Ramos (cell line): ENCODE data around the gene BIVM.

ENCODE experiments used
- in situ Hi-C: fragments of 300-500 bp; cut with MboI; formaldehyde crosslinking; loops from one replicate; pipeline ENCODE4 v1.14.3; 2022; ENCODE audit warnings: low sequenced_read_pairs; ENCODE audit not compliant: unreplicated experiment

Gene BIVM

GRCh38 chr13:102838273-102838672 lies 39.4 kb downstream of the BIVM start:
- in situ Hi-C loops = no loop called here

GRCh38 chr13:102838982-102839381 lies 40.1 kb downstream of the BIVM start:
- in situ Hi-C loops = no loop called here

GRCh38 chr13:102839462-102839861 lies 40.5 kb downstream of the BIVM start:
- in situ Hi-C loops = no loop called here

GRCh38 chr13:102845289-102845629 lies 46.3 kb downstream of the BIVM start:
- in situ Hi-C loops = loop anchor here (10.0 kb wide), 1 partner anchor 260 kb away; no protein-coding TSS in a partner anchor

GRCh38 chr13:102845630-102846260 lies 46.8 kb downstream of the BIVM start, which contains the start of gene ERCC5:
Gene ERCC5 (plus strand): TSS chr13:102846032. CDS start chr13:102846267, 235 bp downstream.
- in situ Hi-C loops = loop anchor here (10.0 kb wide), 1 partner anchor 261 kb away; no protein-coding TSS in a partner anchor

GRCh38 chr13:102846261-102847015 lies 47.5 kb downstream of the BIVM start:
- in situ Hi-C loops = loop anchor here (10.0 kb wide), 1 partner anchor 262 kb away; no protein-coding TSS in a partner anchor

GRCh38 chr13:102847272-102848234 lies 48.6 kb downstream of the BIVM start:
- in situ Hi-C loops = loop anchor here (10.0 kb wide), 1 partner anchor 263 kb away; no protein-coding TSS in a partner anchor

GRCh38 chr13:102848956-102849355 lies 50.0 kb downstream of the BIVM start:
- in situ Hi-C loops = loop anchor here (10.0 kb wide), 1 partner anchor 264 kb away; no protein-coding TSS in a partner anchor

- in situ Hi-C loops = no loop called here
Measured at GRCh38 chr13:102852556-102852955, 53.6 kb downstream of the BIVM start.

GRCh38 chr13:102854675-102855074 lies 55.8 kb downstream of the BIVM start:
- in situ Hi-C loops = no loop called here

- in situ Hi-C loops = no loop called here
Measured at GRCh38 chr13:102856557-102856956, 57.6 kb downstream of the BIVM start.

GRCh38 chr13:102862624-102863210 lies 63.8 kb downstream of the BIVM start:
- in situ Hi-C loops = no loop called here

- in situ Hi-C loops = no loop called here
Measured at GRCh38 chr13:102863590-102863989, 64.7 kb downstream of the BIVM start.

- in situ Hi-C loops = no loop called here
Measured at GRCh38 chr13:102868366-102868936, 69.5 kb downstream of the BIVM start.

- in situ Hi-C loops = no loop called here
Measured at GRCh38 chr13:102869948-102870676, 71.2 kb downstream of the BIVM start.

GRCh38 chr13:102870677-102871415 lies 71.9 kb downstream of the BIVM start:
- in situ Hi-C loops = no loop called here

- in situ Hi-C loops = no loop called here
Measured at GRCh38 chr13:102872131-102872530, 73.2 kb downstream of the BIVM start.

- in situ Hi-C loops = no loop called here
Measured at GRCh38 chr13:102872531-102872930, 73.6 kb downstream of the BIVM start.
